ENCODE measurements around the gene TENM4. TPM values are rescaled to one million over a fixed set of nuclear protein-coding genes. Genes with fewer than 3 reads are reported as not detected.

Gene TENM4
- total and polyA plus RNA-seq, 4 donors, result 0.02 to 0.33 (median 0.14) TPM

DNA sequence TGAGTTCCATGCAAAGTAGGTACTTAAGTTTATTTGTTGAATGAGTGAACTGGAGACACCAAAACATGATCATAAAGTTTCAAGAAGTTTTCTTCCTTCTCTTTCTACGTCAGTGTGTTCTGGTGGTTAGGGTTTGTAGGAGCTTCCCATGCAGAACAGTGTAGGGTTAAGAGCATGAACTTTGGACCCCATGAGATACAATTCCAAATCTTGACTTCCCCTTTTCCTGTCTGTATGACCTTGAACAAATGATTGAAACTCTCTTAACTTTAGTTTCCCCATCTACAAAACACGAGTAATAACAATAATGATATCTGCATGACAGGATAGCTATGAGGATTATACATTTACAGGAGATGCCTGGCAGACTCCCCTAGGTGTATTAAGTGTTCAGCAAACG lies 41.0 kb upstream of the TENM4 start:
- Histone ChIP-seq H3K27ac (ENCODE audit: low read depth in 1 of 2, low read length in 2 of 2) (no peak overlapping the region), H3K36me3 (ENCODE audit: control insufficient read depth in 4 of 4, insufficient read depth in 3 of 4, low read depth in 1 of 4, low read length in 3 of 4) (no peaks in the 10 kb centered on the region), H3K27me3 (ENCODE audit: control insufficient read depth in 4 of 4, insufficient read depth in 4 of 4, low read length in 3 of 4) (no peaks in the 10 kb centered on the region), H3K4me1 (ENCODE audit: control insufficient read depth in 4 of 4, insufficient read depth in 4 of 4, low read length in 3 of 4) (no peaks in the 10 kb centered on the region), H3K9me3 (ENCODE audit: control insufficient read depth in 4 of 4, low read length in 3 of 4) (no peaks in the 10 kb centered on the region), H3K9ac (ENCODE audit: low read depth in 1 of 2, low read length in 2 of 2) (no peak overlapping the region), H3K4me3 (ENCODE audit: low read depth in 1 of 3, low read length in 3 of 3) (no peak overlapping the region)
- WGBS, result 60% methylated on average over 3 of the region's 3 CpGs
- DNase-seq (ENCODE audit: low spot score), result no peak
- TF ChIP-seq, protein P1, sequence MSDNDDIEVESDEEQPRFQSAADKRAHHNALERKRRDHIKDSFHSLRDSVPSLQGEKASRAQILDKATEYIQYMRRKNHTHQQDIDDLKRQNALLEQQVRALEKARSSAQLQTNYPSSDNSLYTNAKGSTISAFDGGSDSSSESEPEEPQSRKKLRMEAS (IDR thresholded peaks at IDR 0.05), result no peak

DNA sequence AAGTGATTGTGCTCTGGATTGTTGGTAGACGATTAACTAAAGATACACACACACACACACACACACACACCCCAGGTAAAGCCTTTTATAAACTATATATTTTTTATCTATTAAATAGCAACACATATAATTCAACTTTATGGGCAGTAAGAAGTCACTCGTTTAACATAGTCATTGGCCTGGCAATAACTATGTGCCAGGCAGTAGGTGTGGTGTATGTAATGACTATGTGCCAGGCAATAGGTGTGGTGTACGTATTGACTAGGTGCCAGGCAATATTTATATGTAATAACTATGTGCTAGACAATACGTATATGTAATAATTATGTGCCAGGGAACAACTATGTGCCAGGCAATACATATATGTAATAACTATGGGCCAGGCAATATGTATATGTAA lies 40.0 kb upstream of the TENM4 start:
- no peaks in the 10 kb centered on the region for H3K36me3 ChIP-seq (ENCODE audit: control insufficient read depth in 4 of 4, insufficient read depth in 3 of 4, low read depth in 1 of 4, low read length in 3 of 4)
- WGBS, result 81% methylated on average over 4 of the region's 4 CpGs
- no peak for DNase-seq (ENCODE audit: low spot score)
- TF ChIP-seq, protein P2, sequence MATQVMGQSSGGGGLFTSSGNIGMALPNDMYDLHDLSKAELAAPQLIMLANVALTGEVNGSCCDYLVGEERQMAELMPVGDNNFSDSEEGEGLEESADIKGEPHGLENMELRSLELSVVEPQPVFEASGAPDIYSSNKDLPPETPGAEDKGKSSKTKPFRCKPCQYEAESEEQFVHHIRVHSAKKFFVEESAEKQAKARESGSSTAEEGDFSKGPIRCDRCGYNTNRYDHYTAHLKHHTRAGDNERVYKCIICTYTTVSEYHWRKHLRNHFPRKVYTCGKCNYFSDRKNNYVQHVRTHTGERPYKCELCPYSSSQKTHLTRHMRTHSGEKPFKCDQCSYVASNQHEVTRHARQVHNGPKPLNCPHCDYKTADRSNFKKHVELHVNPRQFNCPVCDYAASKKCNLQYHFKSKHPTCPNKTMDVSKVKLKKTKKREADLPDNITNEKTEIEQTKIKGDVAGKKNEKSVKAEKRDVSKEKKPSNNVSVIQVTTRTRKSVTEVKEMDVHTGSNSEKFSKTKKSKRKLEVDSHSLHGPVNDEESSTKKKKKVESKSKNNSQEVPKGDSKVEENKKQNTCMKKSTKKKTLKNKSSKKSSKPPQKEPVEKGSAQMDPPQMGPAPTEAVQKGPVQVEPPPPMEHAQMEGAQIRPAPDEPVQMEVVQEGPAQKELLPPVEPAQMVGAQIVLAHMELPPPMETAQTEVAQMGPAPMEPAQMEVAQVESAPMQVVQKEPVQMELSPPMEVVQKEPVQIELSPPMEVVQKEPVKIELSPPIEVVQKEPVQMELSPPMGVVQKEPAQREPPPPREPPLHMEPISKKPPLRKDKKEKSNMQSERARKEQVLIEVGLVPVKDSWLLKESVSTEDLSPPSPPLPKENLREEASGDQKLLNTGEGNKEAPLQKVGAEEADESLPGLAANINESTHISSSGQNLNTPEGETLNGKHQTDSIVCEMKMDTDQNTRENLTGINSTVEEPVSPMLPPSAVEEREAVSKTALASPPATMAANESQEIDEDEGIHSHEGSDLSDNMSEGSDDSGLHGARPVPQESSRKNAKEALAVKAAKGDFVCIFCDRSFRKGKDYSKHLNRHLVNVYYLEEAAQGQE (IDR thresholded peaks at IDR 0.05), result no peak
- TF ChIP-seq, protein P1 (IDR thresholded peaks at IDR 0.05), result no peak
- no peak for TF ChIP-seq HNF4A (conservative IDR thresholded peaks at IDR 0.05)
- TF ChIP-seq, protein P3, sequence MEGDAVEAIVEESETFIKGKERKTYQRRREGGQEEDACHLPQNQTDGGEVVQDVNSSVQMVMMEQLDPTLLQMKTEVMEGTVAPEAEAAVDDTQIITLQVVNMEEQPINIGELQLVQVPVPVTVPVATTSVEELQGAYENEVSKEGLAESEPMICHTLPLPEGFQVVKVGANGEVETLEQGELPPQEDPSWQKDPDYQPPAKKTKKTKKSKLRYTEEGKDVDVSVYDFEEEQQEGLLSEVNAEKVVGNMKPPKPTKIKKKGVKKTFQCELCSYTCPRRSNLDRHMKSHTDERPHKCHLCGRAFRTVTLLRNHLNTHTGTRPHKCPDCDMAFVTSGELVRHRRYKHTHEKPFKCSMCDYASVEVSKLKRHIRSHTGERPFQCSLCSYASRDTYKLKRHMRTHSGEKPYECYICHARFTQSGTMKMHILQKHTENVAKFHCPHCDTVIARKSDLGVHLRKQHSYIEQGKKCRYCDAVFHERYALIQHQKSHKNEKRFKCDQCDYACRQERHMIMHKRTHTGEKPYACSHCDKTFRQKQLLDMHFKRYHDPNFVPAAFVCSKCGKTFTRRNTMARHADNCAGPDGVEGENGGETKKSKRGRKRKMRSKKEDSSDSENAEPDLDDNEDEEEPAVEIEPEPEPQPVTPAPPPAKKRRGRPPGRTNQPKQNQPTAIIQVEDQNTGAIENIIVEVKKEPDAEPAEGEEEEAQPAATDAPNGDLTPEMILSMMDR (IDR thresholded peaks at IDR 0.05; ENCODE audit: low read depth, low read length, missing input control), result no peak
- no peak for TF ChIP-seq YY1 (IDR thresholded peaks at IDR 0.05)
- no peak for TF ChIP-seq GABPA (IDR thresholded peaks at IDR 0.05 in 1 of 2, conservative IDR thresholded peaks at IDR 0.05 in 1 of 2)
- no peak for TF ChIP-seq RAD21 (IDR thresholded peaks at IDR 0.05)
- no peak for TF ChIP-seq RXRA (IDR thresholded peaks at IDR 0.05)
- TF ChIP-seq, protein P4, sequence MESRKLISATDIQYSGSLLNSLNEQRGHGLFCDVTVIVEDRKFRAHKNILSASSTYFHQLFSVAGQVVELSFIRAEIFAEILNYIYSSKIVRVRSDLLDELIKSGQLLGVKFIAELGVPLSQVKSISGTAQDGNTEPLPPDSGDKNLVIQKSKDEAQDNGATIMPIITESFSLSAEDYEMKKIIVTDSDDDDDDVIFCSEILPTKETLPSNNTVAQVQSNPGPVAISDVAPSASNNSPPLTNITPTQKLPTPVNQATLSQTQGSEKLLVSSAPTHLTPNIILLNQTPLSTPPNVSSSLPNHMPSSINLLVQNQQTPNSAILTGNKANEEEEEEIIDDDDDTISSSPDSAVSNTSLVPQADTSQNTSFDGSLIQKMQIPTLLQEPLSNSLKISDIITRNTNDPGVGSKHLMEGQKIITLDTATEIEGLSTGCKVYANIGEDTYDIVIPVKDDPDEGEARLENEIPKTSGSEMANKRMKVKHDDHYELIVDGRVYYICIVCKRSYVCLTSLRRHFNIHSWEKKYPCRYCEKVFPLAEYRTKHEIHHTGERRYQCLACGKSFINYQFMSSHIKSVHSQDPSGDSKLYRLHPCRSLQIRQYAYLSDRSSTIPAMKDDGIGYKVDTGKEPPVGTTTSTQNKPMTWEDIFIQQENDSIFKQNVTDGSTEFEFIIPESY (IDR thresholded peaks at IDR 0.05), result no peak
- no peak for TF ChIP-seq JUND (IDR thresholded peaks at IDR 0.05)
- no peak for TF ChIP-seq FOXA2 (IDR thresholded peaks at IDR 0.05)
- no peak for TF ChIP-seq TAF1 (conservative IDR thresholded peaks at IDR 0.05)
- no peaks in the 10 kb centered on the region for H3K9me3 ChIP-seq (ENCODE audit: control insufficient read depth in 4 of 4, low read length in 3 of 4)
- no peak overlapping the region for H3K27ac ChIP-seq (ENCODE audit: low read depth in 1 of 2, low read length in 2 of 2)
- no peaks in the 10 kb centered on the region for H3K27me3 ChIP-seq (ENCODE audit: control insufficient read depth in 4 of 4, insufficient read depth in 4 of 4, low read length in 3 of 4)
- H3K9ac ChIP-seq (ENCODE audit: low read depth in 1 of 2, low read length in 2 of 2), result no peak overlapping the region
- H3K4me1 ChIP-seq (ENCODE audit: control insufficient read depth in 4 of 4, insufficient read depth in 4 of 4, low read length in 3 of 4), result no peaks in the 10 kb centered on the region
- no peak overlapping the region for H3K4me3 ChIP-seq (ENCODE audit: low read depth in 1 of 3, low read length in 3 of 3)
